Activated T-helper 9 cell treated with anti-CD3 and anti-CD28 coated beads, Interleukin-2, amount 50 U/mL, for 16 hours (primary cell): ENCODE results near the gene MICALL2.

Experiments used
- DNase-seq: peaks from one replicate; pipeline ENCODE4 v3.0.0-alpha.2; 2020; ENCODE audit warnings: low read depth

Gene MICALL2

GRCh38 chr7:1493129-1493528, 33.9 kb upstream of the MICALL2 start:
- DNase-seq, result no peak

DNA sequence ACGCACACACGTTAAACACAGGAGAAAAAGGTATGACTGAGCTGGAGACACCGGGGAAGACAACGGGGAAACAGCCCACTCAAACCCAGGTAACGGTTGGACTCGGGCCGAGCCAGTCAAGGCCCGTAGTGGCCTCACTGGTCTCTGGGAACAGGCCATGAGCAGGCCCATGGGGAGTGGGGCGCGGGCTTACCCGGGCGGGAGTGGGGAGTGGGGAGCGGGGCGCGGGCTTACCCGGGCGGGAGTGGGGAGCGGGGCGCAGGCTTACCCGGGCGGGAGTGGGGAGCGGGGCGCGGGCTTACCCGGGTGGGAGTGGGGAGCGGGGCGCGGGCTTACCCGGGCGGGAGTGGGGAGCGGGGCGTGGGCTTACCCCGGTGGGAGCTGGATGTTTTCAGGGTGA, 33.4 kb upstream of the MICALL2 start:
- no peak for DNase-seq

GRCh38 chr7:1492221-1492620, 33.0 kb upstream of the MICALL2 start:
- DNase-seq, result no peak

DNA sequence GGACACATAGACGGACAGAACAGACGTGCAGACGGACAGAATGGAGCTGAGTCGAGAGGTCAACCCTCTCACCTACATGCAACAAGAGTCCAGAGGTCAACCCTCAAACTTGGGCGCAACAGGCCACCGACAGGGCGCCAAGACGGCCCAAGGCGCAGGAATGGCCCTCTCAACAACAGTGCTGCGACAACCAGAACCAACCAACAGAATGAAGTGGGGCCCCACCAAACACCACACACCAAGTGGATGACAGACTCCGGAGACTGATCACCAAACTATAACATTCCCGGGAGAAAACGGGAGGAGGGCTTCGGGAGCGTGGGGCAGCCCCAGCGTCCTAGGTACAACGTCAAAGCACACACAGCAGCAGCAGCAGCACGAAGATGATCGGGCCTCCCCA, 31.6 kb upstream of the MICALL2 start:
- no peak for DNase-seq

GRCh38 chr7:1489336-1489735, 30.1 kb upstream of the MICALL2 start:
- DNase-seq, result no peak

DNA sequence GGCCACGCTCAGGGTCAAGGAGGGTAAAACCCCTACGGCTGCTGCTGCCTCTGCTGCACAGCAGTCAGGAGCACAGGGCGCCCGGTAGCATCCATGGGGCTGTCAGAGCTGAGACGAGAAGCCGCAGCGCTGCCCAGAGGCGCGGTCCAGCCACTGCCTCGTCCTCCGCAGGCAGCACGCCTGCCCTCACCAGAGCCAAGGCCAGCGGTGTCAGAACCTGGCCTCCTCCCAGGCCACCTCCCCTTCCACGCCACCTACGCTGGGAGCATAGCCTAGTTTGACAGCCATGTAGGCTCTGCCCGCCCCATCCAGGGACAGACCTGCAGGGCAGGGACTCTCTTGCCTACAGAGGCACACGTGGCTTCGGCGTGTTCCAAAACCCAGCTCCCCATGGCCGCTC, 28.7 kb upstream of the MICALL2 start:
- no peak for DNase-seq

GRCh38 chr7:1487466-1487865, 28.2 kb upstream of the MICALL2 start:
- no peak for DNase-seq

DNA sequence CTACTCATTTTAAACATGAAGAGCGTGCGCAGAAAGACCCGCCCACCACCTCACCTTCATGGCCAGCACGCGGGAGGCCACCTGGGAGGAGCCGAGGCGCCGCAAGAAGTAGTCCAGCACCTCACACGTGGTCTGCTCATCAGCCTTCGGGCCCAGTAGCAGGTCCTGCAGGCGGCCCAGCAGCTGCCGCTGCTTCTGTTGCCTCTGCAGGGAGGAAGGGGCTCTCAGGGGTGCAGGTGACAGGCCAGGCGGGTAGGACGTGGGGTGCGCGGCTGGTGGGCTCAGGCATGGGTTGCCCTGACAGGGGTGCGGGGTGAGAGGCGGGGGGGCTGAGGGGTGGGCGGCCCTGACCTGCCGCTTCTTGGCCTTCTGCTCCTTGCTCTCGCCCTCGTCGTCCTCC, 27.3 kb upstream of the MICALL2 start:
- DNase-seq, result no peak

DNA sequence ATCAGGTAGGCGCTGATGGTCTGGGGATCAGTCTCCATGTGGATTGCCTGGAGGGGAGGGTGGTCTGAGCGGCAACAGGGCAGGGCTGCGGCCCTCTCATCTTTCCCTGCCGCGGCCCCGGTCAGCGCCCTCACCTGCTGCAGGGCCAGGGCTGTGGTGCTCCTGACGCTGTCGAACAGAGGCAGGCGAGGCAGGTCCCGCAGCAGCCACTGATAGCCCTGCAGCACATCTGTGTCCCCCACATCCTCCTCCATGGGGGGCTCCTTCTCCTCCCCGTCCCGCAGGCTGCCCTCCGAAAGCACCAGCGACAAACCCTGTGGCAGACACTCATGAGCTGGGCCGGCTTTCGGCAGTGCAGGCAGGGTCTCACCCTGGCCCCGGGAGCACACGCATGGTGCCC, 25.9 kb upstream of the MICALL2 start:
- no peak for DNase-seq

- no peak for DNase-seq
Measured at GRCh38 chr7:1484569-1484968, 25.3 kb upstream of the MICALL2 start.

- DNase-seq, result no peak
Measured at GRCh38 chr7:1483536-1484505, 24.6 kb upstream of the MICALL2 start.

- DNase-seq, result no peak
Measured at GRCh38 chr7:1483079-1483478, 23.8 kb upstream of the MICALL2 start.

DNA sequence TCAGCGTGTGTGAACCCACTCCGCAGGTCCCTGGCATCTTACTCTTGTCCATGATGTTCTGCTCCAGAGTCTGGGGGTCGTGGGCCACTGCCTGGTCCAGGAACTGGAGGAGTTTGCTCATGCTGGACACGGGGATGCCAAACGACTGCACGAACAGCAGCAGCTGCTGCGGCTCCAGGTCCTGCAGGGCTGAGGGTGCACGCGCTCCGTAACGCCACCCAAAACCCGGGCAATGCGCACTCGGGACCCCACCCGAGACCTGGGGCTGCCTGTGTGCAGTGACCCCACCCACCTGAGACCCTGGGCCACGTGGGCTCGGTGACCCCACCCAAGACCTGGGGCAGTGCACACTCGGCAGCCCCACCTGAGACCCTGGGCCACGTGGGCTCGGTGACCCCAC, 22.0 kb upstream of the MICALL2 start:
- DNase-seq, result no peak

GRCh38 chr7:1480670-1481069, 21.4 kb upstream of the MICALL2 start:
- DNase-seq, result no peak

GRCh38 chr7:1479287-1479686, 20.0 kb upstream of the MICALL2 start:
- no peak for DNase-seq

- no peak for DNase-seq
Measured at GRCh38 chr7:1478480-1478879, 19.2 kb upstream of the MICALL2 start.

- no peak for DNase-seq
Measured at GRCh38 chr7:1476859-1477258, 17.6 kb upstream of the MICALL2 start.

DNA sequence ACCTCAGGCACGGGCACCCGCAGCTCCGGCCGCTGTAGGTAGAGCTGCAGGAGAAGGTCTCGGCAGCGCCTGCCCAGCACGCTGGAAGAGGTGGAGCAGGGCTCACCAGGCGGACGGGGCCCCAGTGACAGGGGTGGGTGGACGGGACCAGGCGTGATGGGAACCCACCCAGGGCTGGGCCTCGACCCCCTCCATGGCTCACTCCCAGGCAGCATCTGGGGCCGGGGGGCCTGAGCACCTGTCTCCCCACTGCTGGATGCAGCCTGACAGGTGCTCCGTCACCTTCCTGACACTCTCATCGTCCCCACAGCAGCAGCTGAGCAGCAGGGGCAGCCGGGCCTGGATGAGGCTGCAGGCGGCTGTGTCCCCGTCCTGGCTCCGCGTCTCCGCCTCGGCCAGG, 16.7 kb upstream of the MICALL2 start:
- DNase-seq, result no peak

DNA sequence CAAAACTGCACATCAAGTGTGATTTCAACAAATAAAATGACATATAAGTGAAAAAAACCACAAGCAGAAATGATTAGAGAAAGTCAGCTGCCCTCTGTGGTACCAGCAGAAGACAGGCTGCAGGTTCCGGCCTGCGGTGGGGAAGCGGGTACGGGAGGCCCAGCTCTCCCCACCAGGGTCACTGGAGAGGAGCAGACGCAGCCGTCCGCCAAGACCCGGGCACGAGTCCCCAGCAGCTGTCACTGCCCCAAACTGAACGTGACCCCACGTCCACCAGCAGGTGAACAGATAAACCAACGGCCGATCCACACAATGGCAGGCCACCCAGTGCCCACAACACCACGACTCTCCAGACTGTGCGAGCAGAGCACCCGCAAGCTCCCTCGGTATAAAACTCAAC, 16.1 kb upstream of the MICALL2 start:
- DNase-seq, result no peak

DNA sequence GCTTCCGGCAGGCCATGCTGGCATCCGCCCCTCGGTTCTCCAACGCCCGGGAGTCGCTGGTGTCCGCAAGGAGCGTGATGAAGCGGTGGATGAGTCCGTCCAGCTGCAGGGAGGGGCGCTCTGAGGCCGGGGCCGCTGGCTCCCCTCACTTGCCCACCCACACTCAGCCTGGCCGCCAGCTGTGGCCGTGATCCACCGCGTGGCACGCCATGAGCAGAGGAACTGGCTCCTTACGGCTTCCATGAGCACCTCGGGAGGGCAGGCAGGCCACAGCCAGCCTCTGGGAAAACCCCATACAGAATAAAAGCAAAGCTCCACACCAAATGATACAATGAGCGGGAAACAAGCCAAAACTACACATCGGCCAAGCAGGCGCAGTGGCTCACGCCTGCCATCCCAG, 15.5 kb upstream of the MICALL2 start:
- DNase-seq, result no peak

- peak; percentile 77 for DNase-seq
Measured at GRCh38 chr7:1473864-1474512, 14.7 kb upstream of the MICALL2 start.

DNA sequence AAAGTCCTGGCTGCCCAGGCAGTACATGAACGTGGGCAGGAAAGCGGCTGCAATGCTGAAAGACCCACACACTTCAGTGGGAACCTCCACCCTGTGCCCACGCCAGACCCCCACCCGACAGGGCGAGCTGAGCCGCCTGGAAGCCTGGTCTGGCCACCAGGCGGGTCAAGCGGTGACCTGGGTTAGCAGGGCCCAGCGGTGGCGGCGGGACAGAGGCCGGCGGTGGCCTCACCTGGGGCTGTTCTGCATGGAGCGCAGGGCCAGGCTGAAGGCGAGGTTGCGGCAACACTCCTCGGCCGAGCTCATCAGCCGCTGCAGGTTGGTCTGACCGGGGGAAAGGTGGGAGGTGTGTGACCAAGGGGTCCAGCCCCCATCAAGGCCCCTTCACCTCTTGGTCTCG, 11.6 kb upstream of the MICALL2 start:
- no peak for DNase-seq

- no peak for DNase-seq
Measured at GRCh38 chr7:1468643-1469298, 9.5 kb upstream of the MICALL2 start.
